B cell (primary cell): Measurements from ENCODE around the gene DDX50. TPM values are rescaled to one million over a fixed set of nuclear protein-coding genes. Genes with fewer than 3 reads are reported as not detected.

ENCODE experiments used
- ATAC-seq: fragments of 200-7000 bp; cut with Tn5 transposase; one replicate; pipeline ENCODE4 v1.10.0; 2021; ENCODE audit warnings: low read depth, mild to moderate bottlenecking, moderate number of reproducible peaks, moderate library complexity
- CTCF ChIA-PET: fragments of 350-600 bp; sonication (Branson Sonifier 250); formaldehyde crosslinking; loops from one replicate; lab custom pipeline; 2021; ENCODE audit warnings: antibody characterized with exemption, inconsistent platforms; lab: Charles Lee
- POLR2A ChIA-PET: fragments of 350-600 bp; sonication (Branson Sonifier 250); formaldehyde crosslinking; loops from one replicate; lab custom pipeline; 2021; ENCODE audit warnings: antibody characterized with exemption; lab: Charles Lee
- DNase-seq: peaks from one replicate; pipeline ENCODE4 v3.0.0; 2013
- H2AFZ ChIP-seq: 2 replicates; pipeline ENCODE4 v1.6.1; 2012; ENCODE audit warnings: mild to moderate bottlenecking, low read depth, low read length; ENCODE audit not compliant: insufficient read depth, poor library complexity, severe bottlenecking
- H3K27ac ChIP-seq, 2 donors: 1 replicate in 1 of 2; 2 replicates in 1 of 2; pipeline ENCODE4 v1.5.1; 2012 to 2013; ENCODE audit warnings: low read length in 2 of 2, mild to moderate bottlenecking in 2 of 2, moderate library complexity in 1 of 2
- H3K27me3 ChIP-seq, 4 experiments: fragments of 200-600 bp in 1 of 4; sonication (generic) in 1 of 4; replicated peaks in 1 of 4; 1 replicate in 2 of 4; 2 replicates in 2 of 4; pipeline versions ENCODE4 v1.6.1 to v1.7.0; 2013 to 2016; ENCODE audit warnings: low read length in 3 of 4, mild to moderate bottlenecking in 2 of 4, mixed read lengths in 1 of 4, moderate library complexity in 1 of 4; ENCODE audit not compliant: insufficient read depth in 4 of 4, control insufficient read depth in 3 of 4; ENCODE audit errors: control extremely low read depth in 1 of 4
- H3K36me3 ChIP-seq, 2 experiments: replicated peaks in 1 of 2; 1 replicate in 1 of 2; 2 replicates in 1 of 2; pipeline versions ENCODE4 v1.6.1 to v1.7.1; 2013; ENCODE audit warnings: low read length in 1 of 2; ENCODE audit not compliant: insufficient read depth in 2 of 2, control insufficient read depth in 1 of 2; ENCODE audit errors: control extremely low read depth in 1 of 2, extremely low read depth in 1 of 2
- H3K4me1 ChIP-seq, 2 donors: fragments of 200-600 bp in 1 of 2; sonication (generic) in 1 of 2; 1 replicate in 1 of 2; 2 replicates in 1 of 2; pipeline versions ENCODE4 v1.5.1 to v1.6.1; 2013 to 2017; ENCODE audit warnings: low read length in 2 of 2; ENCODE audit not compliant: control insufficient read depth in 2 of 2, insufficient read depth in 2 of 2
- H3K4me2 ChIP-seq: replicated peaks from 2 replicates; pipeline ENCODE3; 2012; ENCODE audit warnings: mild to moderate bottlenecking, low read depth, low read length; ENCODE audit not compliant: poor library complexity, severe bottlenecking
- H3K4me3 ChIP-seq, 5 experiments: fragments of 200-600 bp in 1 of 5; sonication (generic) in 1 of 5; 1 replicate in 3 of 5; 2 replicates in 2 of 5; pipeline versions ENCODE4 v1.5.1 to v1.7.0; 2011 to 2016; ENCODE audit warnings: low read length in 4 of 5, mild to moderate bottlenecking in 4 of 5, low read depth in 2 of 5, control low read depth in 1 of 5, moderate library complexity in 1 of 5; ENCODE audit not compliant: insufficient read depth in 1 of 5; ENCODE audit errors: control extremely low read depth in 1 of 5, extremely low read depth in 1 of 5
- H3K79me2 ChIP-seq: fragments of 200-600 bp; sonication (generic); one replicate; pipeline ENCODE4 v1.6.0; 2016; ENCODE audit warnings: low read length; ENCODE audit not compliant: control insufficient read depth, insufficient read depth
- H3K9ac ChIP-seq: fragments of 200-600 bp; sonication (generic); 2 replicates; pipeline ENCODE4 v1.6.1; 2017; ENCODE audit warnings: mild to moderate bottlenecking, low read length, moderate library complexity
- H3K9me3 ChIP-seq, 3 donors: one replicate each; pipeline versions ENCODE4 v1.6.1 to v1.7.1; 2013; ENCODE audit warnings: low read length in 2 of 3; ENCODE audit not compliant: control insufficient read depth in 2 of 3, insufficient read depth in 1 of 3; ENCODE audit errors: control extremely low read depth in 1 of 3
- H4K20me1 ChIP-seq: 2 replicates; pipeline ENCODE4 v1.6.0; 2012; ENCODE audit warnings: mild to moderate bottlenecking, low read length; ENCODE audit not compliant: insufficient read depth, control insufficient read depth, poor library complexity, severe bottlenecking
- H3K27ac Mint-ChIP-seq: one replicate; pipeline ENCODE4 v1.8.0; 2021; ENCODE audit warnings: mixed read lengths
- H3K27me3 Mint-ChIP-seq: one replicate; pipeline ENCODE4 v1.8.0; 2021; ENCODE audit warnings: mixed read lengths
- H3K4me1 Mint-ChIP-seq: one replicate; pipeline ENCODE4 v1.8.0; 2021; ENCODE audit warnings: mixed read lengths
- H3K4me3 Mint-ChIP-seq: one replicate; pipeline ENCODE4 v1.8.0; 2021; ENCODE audit warnings: mixed read lengths
- H3K9me3 Mint-ChIP-seq: one replicate; pipeline ENCODE4 v1.8.0; 2022; ENCODE audit warnings: mixed read lengths; ENCODE audit not compliant: insufficient read depth
- CTCF ChIP-seq: fragments of 200-600 bp; IDR thresholded peaks from one replicate; pipeline ENCODE4 v1.8.0; 2022; ENCODE audit warnings: antibody characterized with exemption, mild to moderate bottlenecking
- EZH2 ChIP-seq: IDR thresholded peaks from 2 replicates; pipeline ENCODE4 v1.6.1; 2012; ENCODE audit warnings: borderline replicate concordance, low read depth, mild to moderate bottlenecking, moderate library complexity, low read length; ENCODE audit not compliant: insufficient read depth, poor library complexity, severe bottlenecking
- WGBS: methylation state at CpG from one replicate; pipeline ENCODE4 v1.1.5; 2013; ENCODE audit warnings: missing lambda C conversion rate; ENCODE audit not compliant: insufficient coverage; 5-methylcytosine and 5-hydroxymethylcytosine counted together
- intact Hi-C: fragments of 100-400 bp; cut with micrococcal nuclease; formaldehyde crosslinking; loops from one replicate; pipeline ENCODE4 v1.10.0; 2022
- polyA plus RNA-seq: library from polyadenylated mRNA; depleted of rRNA; stranded (reverse); fragments of >200 nt; gene quantifications from 2 replicates; pipeline ENCODE4 v1.2.3, GENCODE V29; 2012
- total RNA-seq, 2 donors: library from RNA; stranded (reverse); fragments of 120-200 nt in 1 of 2; gene quantifications; 1 replicate in 1 of 2; 2 replicates in 1 of 2; pipeline versions ENCODE4 v1.2.3 to v1.2.4, GENCODE V29; 2013 to 2022

Gene DDX50
- total and polyA plus RNA-seq, 2 donors (not counting 1 experiment from before 2014, with no cell fraction given) = 15.6 to 39.3 TPM

- no peaks in the 10 kb centered on the region for H3K4me1 Mint-ChIP-seq
- Histone ChIP-seq H3K27ac (no peak overlapping the region), H3K36me3 (peaks cover 7 to 52% of the 10 kb centered on the region in 2 experiments), H3K27me3 (no peaks in the 10 kb centered on the region), H4K20me1 (no peaks in the 10 kb centered on the region), H3K4me3 (no peak overlapping the region), H2AFZ (no peak overlapping the region), H3K79me2 (peaks cover 3% of the 10 kb centered on the region), H3K9ac (no peak overlapping the region), H3K9me3 (no peaks in the 10 kb centered on the region), H3K4me1 (no peaks in the 10 kb centered on the region), H3K4me2 (no peak overlapping the region)
- H3K27ac Mint-ChIP-seq = no peak overlapping the region
- DNase-seq (no peak), ATAC-seq (no peak)
- intact Hi-C loops = no loop called here
- no peaks in the 10 kb centered on the region for H3K9me3 Mint-ChIP-seq
- CTCF ChIA-PET = interaction anchor here (1.1 kb wide), 1 partner anchor 13 kb away, joined by 3 read pairs; no protein-coding TSS in a partner anchor
- WGBS = no CpG with 5 or more reads among the region's 2 CpGs
- H3K27me3 Mint-ChIP-seq = no peaks in the 10 kb centered on the region
- POLR2A ChIA-PET = no interaction called here
- no peak for TF ChIP-seq CTCF
- no peak for TF ChIP-seq EZH2
- H3K4me3 Mint-ChIP-seq = no peak overlapping the region
Observed at GRCh38 chr10:68938117-68938516, 37.0 kb downstream of the DDX50 start.

GRCh38 chr10:68938884-68939283 lies 37.8 kb downstream of the DDX50 start:
- CTCF ChIA-PET = no interaction called here
- H3K4me3 Mint-ChIP-seq = no peak overlapping the region

More at GRCh38 chr10:68938884-68939283, 37.8 kb downstream of the DDX50 start:
- no peak for TF ChIP-seq EZH2
- TF ChIP-seq CTCF = no peak
- Histone ChIP-seq H3K4me2 (no peak overlapping the region), H4K20me1 (no peaks in the 10 kb centered on the region), H2AFZ (no peak overlapping the region), H3K36me3 (peaks cover 10 to 56% of the 10 kb centered on the region in 2 experiments), H3K9ac (no peak overlapping the region), H3K79me2 (peaks cover 3% of the 10 kb centered on the region), H3K4me3 (no peak overlapping the region), H3K4me1 (no peaks in the 10 kb centered on the region), H3K27me3 (no peaks in the 10 kb centered on the region), H3K9me3 (no peaks in the 10 kb centered on the region), H3K27ac (no peak overlapping the region)
- DNase-seq (no peak), ATAC-seq (no peak)
- no CpG with 5 or more reads among the region's 2 CpGs for WGBS
- Mint-ChIP-seq H3K27me3 (no peaks in the 10 kb centered on the region), H3K4me1 (no peaks in the 10 kb centered on the region), H3K9me3 (no peaks in the 10 kb centered on the region), H3K27ac (no peak overlapping the region)
- intact Hi-C loops = no loop called here
- POLR2A ChIA-PET = no interaction called here
